Natural killer cell treated with Interleukin-12 subunit alpha and Interleukin-12 subunit beta and Interleukin-15 and Interleukin-18, amount 100 ng/mL, for 72 hours (primary cell): ENCODE measurements around the gene VSTM5. TPM values are rescaled to one million over a fixed set of nuclear protein-coding genes. Genes with fewer than 3 reads are reported as not detected.

ENCODE experiments used
- total RNA-seq, 2 donors: library from RNA; stranded (reverse); gene quantifications; one replicate each; pipeline ENCODE4 v1.2.3, GENCODE V29; 2022

The VSTM5 gene
- total RNA-seq, 2 donors from 2014 or later = not detected

Other genes starting within 250 kb of the VSTM5 start
- gene CEP295, start 188.9 kb downstream of the VSTM5 start, total RNA-seq = 10 to 100 TPM; 19.2 to 54.3 TPM
- 100 to 1,000 TPM; 146 to 329 TPM for gene TAF1D, start 109.1 kb downstream of the VSTM5 start, total RNA-seq
- 10 to 100 TPM; 19.6 to 25.5 TPM for gene C11orf54, start 108.9 kb downstream of the VSTM5 start, total RNA-seq
- 10 to 100 TPM; 47.7 to 60.6 TPM for gene MED17, start 66.3 kb downstream of the VSTM5 start, total RNA-seq
- not detected for gene HEPHL1, start 170.7 kb upstream of the VSTM5 start, total RNA-seq